Measurements from ENCODE around the gene HOOK1.

- TF ChIP-seq CTCF (IDR thresholded peaks at IDR 0.05; ENCODE audit: extremely low read depth in 1 of 2, insufficient read depth in 1 of 2, low read depth in 1 of 2, low read length in 2 of 2): no peak
- no peak for TF ChIP-seq POLR2AphosphoS5 (IDR thresholded peaks at IDR 0.05; ENCODE audit: insufficient read depth, low read depth, low read length)
- no peak for TF ChIP-seq JUN (IDR thresholded peaks at IDR 0.05; ENCODE audit: borderline replicate concordance, insufficient read depth, insufficient read length, low read depth)
These were observed 84.2 kb downstream of the HOOK1 start for GRCh38 chr1:59898927-59899326.

All from endothelial cell of umbilical vein (primary cell).